ENCODE results near the gene LPAR6. TPM values are rescaled to one million over a fixed set of nuclear protein-coding genes. Genes with fewer than 3 reads are reported as not detected.
A peak's percentile ranks its signal among the peaks of the same experiment; 100 is the strongest.

Gene LPAR6
- total RNA-seq, 2 experiments from 2014 or later = 5.2 to 6.4 TPM

DNA sequence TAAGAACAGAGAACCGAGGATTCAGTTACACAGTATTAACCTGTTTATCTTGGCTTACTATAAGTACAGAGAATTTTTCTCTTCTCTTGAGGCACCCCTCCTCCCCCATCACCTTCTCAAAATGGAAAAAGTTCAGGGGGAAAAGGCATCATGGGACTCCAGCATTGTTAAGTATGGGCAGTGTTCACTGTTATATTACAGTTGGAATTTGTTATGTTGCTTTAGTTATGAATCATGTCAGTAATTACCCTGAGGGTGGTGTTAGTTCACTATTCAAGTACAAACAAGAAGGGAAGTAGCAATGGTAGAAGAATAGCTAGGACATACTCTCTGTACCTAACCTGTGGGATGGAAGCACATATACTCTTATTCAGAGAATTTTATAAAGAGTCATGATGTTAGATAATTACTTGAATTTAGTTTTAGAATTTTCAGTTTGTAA lies 12.0 kb downstream of the LPAR6 start:
- Mint-ChIP-seq H3K27ac (peak overlapping the region; percentile 7), H3K27me3 (no peaks in the 10 kb centered on the region), H3K9me3 (peaks cover 4% of the 10 kb centered on the region), H3K36me3 (ENCODE audit: low read depth) (peaks cover 8% of the 10 kb centered on the region), H3K4me3 (no peak overlapping the region), H3K4me1 (ENCODE audit: low read depth) (peaks cover 43% of the 10 kb centered on the region)
- intact Hi-C loops (cut with micrococcal nuclease) = loop anchor here (10.0 kb wide), 2 partner anchors 94 to 166 kb away; partner anchors contain the start of gene ITM2B
- POLR2A ChIA-PET = no interaction called here
- DNase-seq (no peak), ATAC-seq (peak; percentile 32)
- TF ChIP-seq, protein P1, sequence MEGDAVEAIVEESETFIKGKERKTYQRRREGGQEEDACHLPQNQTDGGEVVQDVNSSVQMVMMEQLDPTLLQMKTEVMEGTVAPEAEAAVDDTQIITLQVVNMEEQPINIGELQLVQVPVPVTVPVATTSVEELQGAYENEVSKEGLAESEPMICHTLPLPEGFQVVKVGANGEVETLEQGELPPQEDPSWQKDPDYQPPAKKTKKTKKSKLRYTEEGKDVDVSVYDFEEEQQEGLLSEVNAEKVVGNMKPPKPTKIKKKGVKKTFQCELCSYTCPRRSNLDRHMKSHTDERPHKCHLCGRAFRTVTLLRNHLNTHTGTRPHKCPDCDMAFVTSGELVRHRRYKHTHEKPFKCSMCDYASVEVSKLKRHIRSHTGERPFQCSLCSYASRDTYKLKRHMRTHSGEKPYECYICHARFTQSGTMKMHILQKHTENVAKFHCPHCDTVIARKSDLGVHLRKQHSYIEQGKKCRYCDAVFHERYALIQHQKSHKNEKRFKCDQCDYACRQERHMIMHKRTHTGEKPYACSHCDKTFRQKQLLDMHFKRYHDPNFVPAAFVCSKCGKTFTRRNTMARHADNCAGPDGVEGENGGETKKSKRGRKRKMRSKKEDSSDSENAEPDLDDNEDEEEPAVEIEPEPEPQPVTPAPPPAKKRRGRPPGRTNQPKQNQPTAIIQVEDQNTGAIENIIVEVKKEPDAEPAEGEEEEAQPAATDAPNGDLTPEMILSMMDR (IDR thresholded peaks at IDR 0.05) = no peak
- CTCF ChIA-PET = interaction anchor here (1.1 kb wide), 1 partner anchor 20 kb away, joined by 3 read pairs; no protein-coding TSS in a partner anchor

DNA sequence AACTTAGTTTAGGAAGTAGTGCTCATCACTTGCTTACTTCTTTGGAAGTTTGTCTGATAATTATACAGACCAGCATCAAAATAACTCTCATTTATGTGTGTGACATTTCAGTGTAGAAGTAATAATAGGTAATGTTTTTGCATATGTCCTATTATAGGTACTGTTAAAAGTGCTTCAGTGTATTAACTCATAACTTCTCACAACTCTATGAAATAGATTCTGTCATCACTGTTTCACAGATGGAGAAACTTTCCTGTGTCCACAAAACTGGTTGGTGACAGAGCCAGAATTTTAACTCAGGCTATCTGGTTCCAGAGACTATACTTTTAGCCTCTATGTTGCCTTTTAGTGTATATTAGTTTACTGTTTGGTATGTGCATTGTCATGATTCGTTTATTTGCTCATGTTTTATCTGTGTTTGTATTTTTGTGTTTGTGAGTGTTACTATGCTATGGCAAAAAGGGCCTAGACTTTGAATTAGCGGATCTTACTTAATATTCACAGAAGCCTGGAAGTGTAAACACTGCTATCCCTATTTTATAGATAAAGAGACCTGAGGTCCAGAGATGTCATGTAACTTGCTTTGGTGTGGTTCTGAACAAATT lies 12.7 kb downstream of the LPAR6 start:
- Mint-ChIP-seq H3K4me3 (no peak overlapping the region), H3K36me3 (ENCODE audit: low read depth) (peaks cover 14% of the 10 kb centered on the region), H3K9me3 (peaks cover 8% of the 10 kb centered on the region), H3K27me3 (no peaks in the 10 kb centered on the region), H3K27ac (peak overlapping the region; percentile 35), H3K4me1 (ENCODE audit: low read depth) (peaks cover 43% of the 10 kb centered on the region)
- TF ChIP-seq, protein P1 (IDR thresholded peaks at IDR 0.05) = no peak
- intact Hi-C loops (cut with micrococcal nuclease) = loop anchor here (10.0 kb wide), 2 partner anchors 95 to 165 kb away; partner anchors contain the start of gene ITM2B
- no peak for ATAC-seq
- DNase-seq = no peak
- ChIA-PET POLR2A (no interaction called here), CTCF (no interaction called here)

DNA sequence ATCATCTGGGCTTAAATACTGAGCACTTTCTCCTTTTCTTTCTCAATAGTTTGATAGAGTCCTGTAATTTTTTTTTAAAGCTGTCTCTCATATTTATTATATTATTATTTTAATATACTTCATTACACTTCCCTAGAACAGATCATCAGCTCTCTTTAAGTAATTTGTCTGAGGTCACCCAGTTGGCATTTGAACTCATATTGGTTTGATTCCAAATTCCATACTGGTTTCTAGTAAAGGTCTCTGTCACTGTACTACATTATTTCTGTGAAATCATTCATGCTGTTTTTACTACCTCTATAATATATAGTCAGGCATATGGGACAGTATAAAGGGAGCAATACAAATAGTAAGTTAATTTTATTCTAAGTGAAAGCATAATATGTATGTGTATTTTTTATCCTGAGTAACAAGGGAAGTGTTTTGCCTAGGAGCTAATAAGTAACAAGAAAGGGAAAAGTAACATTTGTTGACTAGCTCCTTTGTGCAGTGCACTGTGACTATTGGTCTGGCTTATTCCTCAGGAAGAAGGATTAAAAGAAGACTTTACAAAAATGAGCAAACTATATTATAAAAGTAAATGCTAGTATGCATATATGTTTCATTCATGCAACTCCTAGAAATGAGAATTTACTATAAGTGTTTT lies 14.3 kb downstream of the LPAR6 start:
- ATAC-seq (no peak), DNase-seq (no peak)
- Mint-ChIP-seq H3K4me3 (no peak overlapping the region), H3K4me1 (ENCODE audit: low read depth) (peaks cover 37% of the 10 kb centered on the region), H3K27me3 (no peaks in the 10 kb centered on the region), H3K27ac (no peak overlapping the region), H3K9me3 (peaks cover 8% of the 10 kb centered on the region), H3K36me3 (ENCODE audit: low read depth) (peaks cover 30% of the 10 kb centered on the region)
- ChIA-PET CTCF (interaction anchor here (1.3 to 1.9 kb wide), 3 partner anchors 13 to 182 kb away, joined by 3 to 8 read pairs (median 4); no protein-coding TSS in a partner anchor), POLR2A (no interaction called here)
- intact Hi-C loops (cut with micrococcal nuclease) = no loop called here
- TF ChIP-seq, protein P1 (IDR thresholded peaks at IDR 0.05) = no peak

DNA sequence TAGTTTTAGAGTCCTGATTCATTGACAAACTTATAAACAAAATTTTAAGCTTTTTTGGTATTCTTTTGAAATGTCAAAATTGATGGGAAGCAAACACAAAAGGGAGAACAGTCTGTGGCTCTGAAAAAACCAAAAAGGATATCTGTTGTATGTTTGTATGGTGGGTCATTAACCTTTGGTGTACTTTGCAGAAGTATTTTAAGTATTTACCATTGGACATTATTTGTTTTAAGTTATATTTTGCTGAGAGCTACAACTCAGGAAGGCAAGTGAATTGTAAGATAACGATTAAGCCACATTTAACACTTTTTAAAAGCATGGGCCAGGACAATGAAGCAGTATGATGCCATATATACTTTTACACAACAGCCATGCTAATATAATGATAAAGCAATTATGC lies 15.2 kb downstream of the LPAR6 start:
- Mint-ChIP-seq H3K27ac (no peak overlapping the region), H3K4me1 (ENCODE audit: low read depth) (peaks cover 30% of the 10 kb centered on the region), H3K4me3 (no peak overlapping the region), H3K36me3 (ENCODE audit: low read depth) (peaks cover 38% of the 10 kb centered on the region), H3K27me3 (no peaks in the 10 kb centered on the region), H3K9me3 (peaks cover 8% of the 10 kb centered on the region)
- ChIA-PET CTCF (interaction anchor here (1.3 to 1.9 kb wide), 3 partner anchors 12 to 183 kb away, joined by 3 to 8 read pairs (median 4); no protein-coding TSS in a partner anchor), POLR2A (no interaction called here)
- TF ChIP-seq, protein P1 (IDR thresholded peaks at IDR 0.05) = no peak
- no peak for ATAC-seq
- no peak for DNase-seq
- intact Hi-C loops (cut with micrococcal nuclease) = no loop called here

DNA sequence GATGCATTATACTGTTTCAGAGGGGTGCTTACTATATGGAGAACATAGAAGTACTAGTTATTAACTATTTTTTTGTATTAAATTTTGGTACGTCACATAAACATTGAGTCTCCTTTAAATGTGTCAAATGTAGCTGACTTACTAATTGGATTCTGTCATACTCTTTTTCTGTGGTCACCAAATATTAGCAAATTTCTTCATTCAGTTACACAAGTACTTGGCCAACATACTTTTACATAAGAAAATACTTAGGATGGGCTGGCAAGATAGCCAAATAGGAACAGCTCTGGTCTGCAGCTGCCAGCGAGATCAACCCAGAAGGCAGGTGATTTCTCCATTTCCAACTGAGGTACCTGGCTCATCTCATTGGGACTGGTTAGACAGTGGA lies 19.2 kb downstream of the LPAR6 start:
- TF ChIP-seq, protein P1 (IDR thresholded peaks at IDR 0.05) = no peak
- ATAC-seq (no peak), DNase-seq (no peak)
- H3K4me1 Mint-ChIP-seq (ENCODE audit: low read depth) = peaks cover 7% of the 10 kb centered on the region
- CTCF ChIA-PET = interaction anchor here (0.7 kb wide), 1 partner anchor 166 kb away, joined by 3 read pairs; no protein-coding TSS in a partner anchor
- H3K9me3 Mint-ChIP-seq = peaks cover 15% of the 10 kb centered on the region
- POLR2A ChIA-PET = no interaction called here
- H3K27ac Mint-ChIP-seq = no peak overlapping the region
- H3K27me3 Mint-ChIP-seq = no peaks in the 10 kb centered on the region
- H3K4me3 Mint-ChIP-seq = no peak overlapping the region
- intact Hi-C loops (cut with micrococcal nuclease) = no loop called here
- peaks cover 55% of the 10 kb centered on the region for H3K36me3 Mint-ChIP-seq (ENCODE audit: low read depth)

Data from activated CD8-positive, alpha-beta T cell treated with anti-CD3 and anti-CD28 coated beads for 36 hours (primary cell).